Endothelial cell of umbilical vein (primary cell): Measurements from ENCODE around the gene MYRFL. TPM values are rescaled to one million over a fixed set of nuclear protein-coding genes. Genes with fewer than 3 reads are reported as not detected.

Source experiments
- BruUV-seq: library from RNA; stranded (reverse); fragments of 400-500 nt; replicated peaks from 2 replicates; lab custom pipeline; 2021; lab: Mats Ljungman, UMichigan
- CTCF ChIA-PET: fragments of 300-600, 350-600 bp; sonication (Branson Sonifier 250); formaldehyde crosslinking; loops from one replicate; lab custom pipeline; 2021; ENCODE audit warnings: antibody characterized with exemption, inconsistent platforms; lab: Charles Lee
- POLR2A ChIA-PET: fragments of 300-600, 350-600 bp; sonication (Branson Sonifier 250); formaldehyde crosslinking; loops from one replicate; lab custom pipeline; 2021; ENCODE audit warnings: antibody characterized with exemption, inconsistent platforms; lab: Charles Lee
- DNase-seq: peaks from one replicate; pipeline ENCODE4 v3.0.0-alpha.2; 2011; ENCODE audit warnings: low read depth, low spot score
- FAIRE-seq: peaks from 2 replicates; lab custom pipeline; 2011; peaks lifted over from hg19 to GRCh38; lab: Jason Lieb, UNC
- H2AFZ ChIP-seq: 2 replicates; pipeline ENCODE4 v1.6.0; 2012; ENCODE audit warnings: low read depth, low read length, control low read depth, inconsistent platforms
- H3K27ac ChIP-seq: 2 replicates; pipeline ENCODE4 v1.5.1; 2011; ENCODE audit warnings: low read depth, mild to moderate bottlenecking, control low read depth, low read length, moderate library complexity; ENCODE audit not compliant: insufficient read depth
- H3K27me3 ChIP-seq, 2 experiments: 2 replicates each; pipeline versions ENCODE4 v1.6.0 to v1.6.1; 2011; ENCODE audit warnings: low read length in 2 of 2, mixed read lengths in 1 of 2; ENCODE audit not compliant: control insufficient read depth in 2 of 2, insufficient read depth in 2 of 2
- H3K36me3 ChIP-seq, 2 experiments: 2 replicates in 1 of 2; 3 replicates in 1 of 2; pipeline ENCODE4 v1.5.1; 2011; ENCODE audit warnings: low read length in 2 of 2, mild to moderate bottlenecking in 1 of 2, moderate library complexity in 1 of 2; ENCODE audit not compliant: control insufficient read depth in 2 of 2, insufficient read depth in 2 of 2; ENCODE audit errors: extremely low read depth in 1 of 2
- H3K4me1 ChIP-seq: 3 replicates; pipeline ENCODE4 v1.5.1; 2011; ENCODE audit warnings: mild to moderate bottlenecking, low read length; ENCODE audit not compliant: control insufficient read depth, insufficient read depth; ENCODE audit errors: extremely low read depth
- H3K4me2 ChIP-seq: 2 replicates; pipeline ENCODE4 v1.6.1; 2011; ENCODE audit warnings: low read length, control low read depth, mixed read lengths; ENCODE audit not compliant: insufficient read depth
- H3K4me3 ChIP-seq, 3 experiments: fragments of 200-600 bp in 1 of 3; sonication (generic), shearing (Covaris generic) in 1 of 3; replicated peaks in 1 of 3; 2 replicates each; pipeline ENCODE4 v1.5.1; 2011 to 2016; ENCODE audit warnings: control low read depth in 3 of 3, low read length in 3 of 3, mild to moderate bottlenecking in 2 of 3, inconsistent platforms in 1 of 3, low read depth in 1 of 3, moderate library complexity in 1 of 3; ENCODE audit not compliant: insufficient read depth in 1 of 3
- H3K79me2 ChIP-seq: 2 replicates; pipeline ENCODE4 v1.6.0; 2012; ENCODE audit warnings: low read length, inconsistent platforms; ENCODE audit not compliant: control insufficient read depth, insufficient read depth
- H3K9ac ChIP-seq: replicated peaks from 2 replicates; pipeline ENCODE3; 2011; ENCODE audit warnings: low read length, control low read depth; ENCODE audit not compliant: insufficient read depth; ENCODE audit errors: extremely low read depth
- H3K9me1 ChIP-seq: replicated peaks from 3 replicates; pipeline ENCODE4 v1.6.0; 2011; ENCODE audit warnings: mild to moderate bottlenecking, low read length; ENCODE audit not compliant: control insufficient read depth, insufficient read depth; ENCODE audit errors: extremely low read depth
- H3K9me3 ChIP-seq: replicated peaks from 2 replicates; pipeline ENCODE4 v1.5.1; 2012; ENCODE audit warnings: low read length, inconsistent platforms; ENCODE audit not compliant: control insufficient read depth, insufficient read depth
- H4K20me1 ChIP-seq: replicated peaks from 2 replicates; pipeline ENCODE3; 2011; ENCODE audit warnings: mild to moderate bottlenecking, low read length; ENCODE audit not compliant: control insufficient read depth, insufficient read depth; ENCODE audit errors: extremely low read depth
- EZH2 ChIP-seq: IDR thresholded peaks from 2 replicates; pipeline ENCODE4 v1.6.1; 2012; ENCODE audit warnings: borderline replicate concordance, low read depth, mild to moderate bottlenecking, moderate library complexity, low read length, inconsistent platforms; ENCODE audit not compliant: severe bottlenecking
- FOS ChIP-seq: IDR thresholded peaks from 2 replicates; pipeline ENCODE4 v1.6.1; 2011; ENCODE audit warnings: mild to moderate bottlenecking, low read length, moderate library complexity, borderline replicate concordance; ENCODE audit not compliant: insufficient read depth
- GATA2 ChIP-seq: IDR thresholded peaks from 2 replicates; pipeline ENCODE4 v1.7.0; 2011; ENCODE audit warnings: low read depth, mild to moderate bottlenecking, moderate library complexity, mixed read lengths, low read length; ENCODE audit not compliant: insufficient read length, insufficient read depth
- JUN ChIP-seq: IDR thresholded peaks from 2 replicates; pipeline ENCODE4 v1.6.1; 2011; ENCODE audit warnings: borderline replicate concordance, low read depth; ENCODE audit not compliant: insufficient read length, insufficient read depth
- MYC ChIP-seq: IDR thresholded peaks from one replicate; pipeline ENCODE4 v1.6.1; 2011; ENCODE audit warnings: mild to moderate bottlenecking, low read depth, low read length
- POLR2A ChIP-seq: IDR thresholded peaks from 2 replicates; pipeline ENCODE4 v1.6.1; 2012; ENCODE audit warnings: low read depth, mild to moderate bottlenecking, control low read depth, low read length
- POLR2AphosphoS5 ChIP-seq: IDR thresholded peaks from 2 replicates; pipeline ENCODE4 v1.6.1; 2012; ENCODE audit warnings: low read depth, mild to moderate bottlenecking, control low read depth, low read length, moderate library complexity; ENCODE audit not compliant: insufficient read depth
- dilution Hi-C: fragments of 300-500 bp; cut with MboI; formaldehyde crosslinking; loops from one replicate; pipeline ENCODE4 v1.15.0; 2019; ENCODE audit warnings: low sequenced_read_pairs; ENCODE audit not compliant: extremely low pct_ligation_motif_present
- intact Hi-C: fragments of 100-400 bp; cut with micrococcal nuclease; formaldehyde crosslinking; loops from one replicate; pipeline ENCODE4 v1.10.0; 2022
- polyA plus RNA-seq, 4 experiments: library from polyadenylated mRNA; depleted of rRNA in 3 of 4; stranded (reverse) in 3 of 4; unstranded in 1 of 4; fragments of >200 nt; gene quantifications; 2 replicates each; pipeline versions ENCODE4 v1.2.1 to v1.2.3, GENCODE V29; 2011 to 2012; ENCODE audit warnings: missing spikeins in 1 of 4
- total RNA-seq: library from RNA; stranded (reverse); gene quantifications from 2 replicates; pipeline ENCODE4 v1.2.3, GENCODE V29; 2021
- TF ChIP-seq, protein P1 (sequence below), 2 donors: IDR thresholded peaks; 1 replicate in 1 of 2; 2 replicates in 1 of 2; pipeline ENCODE4 v1.5.1; 2011; ENCODE audit warnings: low read length in 2 of 2, mild to moderate bottlenecking in 2 of 2, moderate library complexity in 2 of 2, control low read depth in 1 of 2, inconsistent platforms in 1 of 2, low read depth in 1 of 2; ENCODE audit not compliant: insufficient read depth in 1 of 2; ENCODE audit errors: extremely low read depth in 1 of 2
- TF ChIP-seq, protein P2 (sequence below): IDR thresholded peaks from 2 replicates; pipeline ENCODE4 v1.6.1; 2011; ENCODE audit not compliant: insufficient read depth, insufficient read length

MYRFL gene
- total and polyA plus RNA-seq, 2 donors (not counting 3 experiments of a cell fraction or from before 2014, with no cell fraction given), result not detected

DNA sequence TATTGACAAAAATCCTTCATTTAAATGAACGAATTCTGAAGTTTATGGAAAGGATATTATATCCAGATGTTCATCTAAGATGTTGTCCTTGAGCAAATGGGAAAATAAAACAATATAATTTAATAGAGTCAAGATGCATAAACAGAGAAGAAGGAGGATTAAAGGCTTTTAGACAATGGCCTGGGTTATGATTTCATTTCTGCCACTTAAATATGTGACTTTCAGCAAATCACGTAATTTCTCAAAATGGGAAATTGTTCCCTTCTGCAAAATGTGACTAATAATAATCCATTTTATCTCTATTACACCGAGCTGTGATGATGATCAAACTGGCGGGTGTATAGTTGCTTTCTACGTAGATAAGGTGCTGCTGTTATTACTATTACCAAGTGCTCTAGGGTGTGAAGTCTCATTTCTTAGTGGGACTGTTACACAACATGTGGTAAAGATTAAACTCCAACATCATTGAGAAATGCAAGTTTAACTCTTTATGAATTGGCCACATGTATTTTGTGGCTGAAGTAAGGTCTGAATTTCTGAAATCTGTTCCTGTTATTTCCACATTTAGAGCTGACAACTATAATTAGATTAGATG is 157.0 kb downstream of the MYRFL start:
- Histone ChIP-seq H3K4me3 (no peak overlapping the region), H3K9ac (no peak overlapping the region), H3K27ac (no peak overlapping the region), H3K36me3 (no peaks in the 10 kb centered on the region), H2AFZ (no peak overlapping the region), H3K9me3 (no peaks in the 10 kb centered on the region), H3K27me3 (peaks cover 2 to 6% of the 10 kb centered on the region in 2 experiments), H3K4me1 (no peaks in the 10 kb centered on the region), H3K4me2 (no peak overlapping the region), H3K9me1 (no peaks in the 10 kb centered on the region), H3K79me2 (no peaks in the 10 kb centered on the region), H4K20me1 (no peaks in the 10 kb centered on the region)
- DNase-seq (no peak), FAIRE-seq (no peak)
- dilution Hi-C loops (no loop called here), intact Hi-C loops (loop anchor here (10.0 kb wide), 1 partner anchor 533 kb away; no protein-coding TSS in a partner anchor)
- ChIA-PET POLR2A (no interaction called here), CTCF (interaction anchor here (1.4 kb wide), 1 partner anchor 25 kb away, joined by 3 read pairs; no protein-coding TSS in a partner anchor)
- BruUV-seq, result no TSS peak
- no peak for TF ChIP-seq POLR2A
- TF ChIP-seq FOS, result no peak
- TF ChIP-seq POLR2AphosphoS5, result no peak
- no peak for TF ChIP-seq EZH2
- TF ChIP-seq GATA2, result no peak
- TF ChIP-seq, protein P1, sequence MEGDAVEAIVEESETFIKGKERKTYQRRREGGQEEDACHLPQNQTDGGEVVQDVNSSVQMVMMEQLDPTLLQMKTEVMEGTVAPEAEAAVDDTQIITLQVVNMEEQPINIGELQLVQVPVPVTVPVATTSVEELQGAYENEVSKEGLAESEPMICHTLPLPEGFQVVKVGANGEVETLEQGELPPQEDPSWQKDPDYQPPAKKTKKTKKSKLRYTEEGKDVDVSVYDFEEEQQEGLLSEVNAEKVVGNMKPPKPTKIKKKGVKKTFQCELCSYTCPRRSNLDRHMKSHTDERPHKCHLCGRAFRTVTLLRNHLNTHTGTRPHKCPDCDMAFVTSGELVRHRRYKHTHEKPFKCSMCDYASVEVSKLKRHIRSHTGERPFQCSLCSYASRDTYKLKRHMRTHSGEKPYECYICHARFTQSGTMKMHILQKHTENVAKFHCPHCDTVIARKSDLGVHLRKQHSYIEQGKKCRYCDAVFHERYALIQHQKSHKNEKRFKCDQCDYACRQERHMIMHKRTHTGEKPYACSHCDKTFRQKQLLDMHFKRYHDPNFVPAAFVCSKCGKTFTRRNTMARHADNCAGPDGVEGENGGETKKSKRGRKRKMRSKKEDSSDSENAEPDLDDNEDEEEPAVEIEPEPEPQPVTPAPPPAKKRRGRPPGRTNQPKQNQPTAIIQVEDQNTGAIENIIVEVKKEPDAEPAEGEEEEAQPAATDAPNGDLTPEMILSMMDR (IDR thresholded peaks at IDR 0.05; ENCODE audit: extremely low read depth in 1 of 2, insufficient read depth in 1 of 2, low read depth in 1 of 2, low read length in 2 of 2), result no peak
- no peak for TF ChIP-seq JUN
- TF ChIP-seq MYC, result no peak
- TF ChIP-seq, protein P2, sequence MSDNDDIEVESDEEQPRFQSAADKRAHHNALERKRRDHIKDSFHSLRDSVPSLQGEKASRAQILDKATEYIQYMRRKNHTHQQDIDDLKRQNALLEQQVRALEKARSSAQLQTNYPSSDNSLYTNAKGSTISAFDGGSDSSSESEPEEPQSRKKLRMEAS, result no peak
